Motor neuron (in vitro differentiated cells): ENCODE data around the gene SUMO4. TPM values are rescaled to one million over a fixed set of nuclear protein-coding genes. Genes with fewer than 3 reads are reported as not detected.
"Not testable (repeated sequence)": the region's sequence is repeated elsewhere in the genome, so short reads cannot be mapped to it uniquely, and the experiment has no call there.

ENCODE experiments used
- ATAC-seq, 8 experiments: fragments of 200-7000 bp; cut with Tn5 transposase; replicated peaks in 6 of 8; 2 replicates each; pipeline ENCODE4 v1.8.0; 2021; ENCODE audit warnings: mild to moderate bottlenecking in 8 of 8, moderate library complexity in 8 of 8
- H3K27ac ChIP-seq, 2 donors: fragments of 250-450 bp; sonication (Bioruptor Pico); 2 replicates each; pipeline ENCODE4 v1.9.0; 2021; ENCODE audit warnings: antibody characterized with exemption in 2 of 2, mild to moderate bottlenecking in 2 of 2, moderate library complexity in 1 of 2
- H3K4me1 ChIP-seq, 2 donors: fragments of 250-450 bp; sonication (Bioruptor Pico); replicated peaks in 1 of 2; 2 replicates each; pipeline ENCODE4 v1.6.1; 2021; ENCODE audit warnings: antibody characterized with exemption in 2 of 2, mild to moderate bottlenecking in 2 of 2, moderate library complexity in 1 of 2
- H3K4me3 ChIP-seq, 5 donors: fragments of 250-450 bp; sonication (Bioruptor Pico); 2 replicates each; pipeline ENCODE4 v1.9.0; 2021; ENCODE audit warnings: antibody characterized with exemption in 5 of 5, mild to moderate bottlenecking in 5 of 5, moderate library complexity in 4 of 5
- WGBS, 10 experiments: fragments of 450-650 bp; shearing (Covaris generic); methylation state at CpG; one replicate each; pipeline ENCODE4 v1.0.0; 2022; 5-methylcytosine and 5-hydroxymethylcytosine counted together
- in situ Hi-C, 9 experiments: fragments of 400-800 bp; cut with MboI; loops; one replicate each; pipeline ENCODE4 v1.15.0; 2021; ENCODE audit warnings: low sequenced_read_pairs in 9 of 9, low pct_unique_long_range_greater_than_20kb in 2 of 9; ENCODE audit not compliant: unreplicated experiment in 9 of 9
- total RNA-seq, 8 experiments: library from RNA; unstranded; fragments of 300-600 nt; gene quantifications; 2 replicates each; pipeline versions ENCODE4 v1.2.3 to v1.2.4, GENCODE V29; 2022

SUMO4 gene
- total RNA-seq, 8 experiments from 2014 or later: 0.92 to 5.4 (median 1.8) TPM

DNA sequence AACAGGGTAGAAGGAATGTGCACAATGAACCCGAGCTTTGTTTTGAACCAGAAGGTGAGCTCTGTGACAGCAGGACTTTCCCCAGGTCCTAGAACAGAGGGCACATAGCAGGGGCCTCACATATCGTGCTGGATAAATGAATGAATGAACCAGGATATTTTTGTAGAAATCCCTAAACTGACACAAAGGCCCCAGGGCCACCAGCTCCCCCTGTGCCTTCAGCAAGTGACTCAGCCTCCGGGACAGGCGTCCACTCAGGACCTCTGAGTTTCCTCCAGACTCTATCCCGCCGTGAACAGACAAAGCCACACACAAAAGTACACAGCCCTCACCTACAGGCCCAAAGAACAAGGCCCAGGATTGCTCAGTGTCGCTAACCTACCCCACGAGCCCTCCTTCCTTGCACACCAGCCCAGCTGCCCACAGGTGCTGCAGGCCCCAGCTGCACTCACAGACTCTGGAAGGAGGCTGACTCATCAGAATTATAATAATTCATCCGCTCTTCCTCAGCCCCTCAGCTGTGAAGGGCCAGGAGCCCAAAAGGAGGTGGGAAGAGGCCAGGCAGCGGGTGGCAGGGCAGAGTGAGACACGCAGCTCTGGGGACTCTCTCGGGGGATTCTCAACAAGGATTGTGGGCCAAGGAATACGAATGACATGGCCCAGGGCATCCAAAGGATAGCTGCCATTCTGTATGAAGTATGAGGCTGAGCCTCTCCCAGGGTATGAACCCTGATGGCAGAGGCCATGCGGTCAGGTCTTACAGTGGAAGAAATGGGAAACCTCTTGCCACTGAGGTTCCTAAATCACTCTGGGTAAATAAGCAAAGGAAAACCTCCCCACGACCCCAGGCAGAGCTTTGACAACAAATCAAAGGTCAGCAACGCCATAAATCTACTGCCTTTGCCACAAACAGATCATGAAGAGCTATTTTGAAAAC lies 40.9 kb downstream of the SUMO4 start:
- peak; percentile 82 to 98 (median 97) for ATAC-seq
- peak overlapping the region; percentile 53 to 54 for H3K27ac ChIP-seq
- 0 to 94% (median 65%) methylated on average over 1 to 13 of the region's 16 CpGs for WGBS, 10 experiments
- H3K4me1 ChIP-seq: peaks cover 15 to 24% of the 10 kb centered on the region in 2 donors
- in situ Hi-C loops: loop anchor here in 5 of 9 experiments (25.0 kb wide), 2 partner anchors 354 to 404 kb away; no protein-coding TSS in a partner anchor
- H3K4me3 ChIP-seq: no peak overlapping the region

DNA sequence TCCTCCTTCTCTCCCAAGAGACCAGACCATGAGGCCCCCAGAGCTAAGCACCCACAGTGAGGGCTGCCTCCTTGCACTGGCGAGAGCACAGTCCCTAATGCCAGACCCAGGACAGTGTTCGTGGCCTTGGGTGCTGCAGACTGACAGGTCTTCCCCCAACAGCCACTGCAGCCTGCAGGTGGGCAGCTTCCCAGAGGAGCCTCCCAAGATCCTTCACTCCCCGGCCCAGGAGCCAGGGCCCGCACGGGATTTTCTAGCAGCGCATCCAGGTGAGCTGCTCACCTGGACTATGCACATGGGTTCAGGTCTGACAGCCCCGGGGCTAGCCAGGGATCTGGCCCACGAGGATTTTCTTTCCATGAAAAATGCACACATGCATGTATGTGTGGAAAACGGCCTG lies 41.7 kb downstream of the SUMO4 start:
- WGBS, 10 experiments: 0 to 100% (median 78%) methylated on average over 1 to 8 of the region's 9 CpGs; no CpG with 5 or more reads in 3 of the 10 experiments
- Histone ChIP-seq H3K4me3 (no peak overlapping the region), H3K4me1 (peaks cover 15 to 24% of the 10 kb centered on the region in 2 donors), H3K27ac (peak overlapping the region; percentile 53 to 54)
- in situ Hi-C loops: loop anchor here in 5 of 9 experiments (25.0 kb wide), 2 partner anchors 354 to 404 kb away; no protein-coding TSS in a partner anchor
- peak in 3 of 8 experiments; percentile 2 to 26 (median 16) for ATAC-seq

DNA sequence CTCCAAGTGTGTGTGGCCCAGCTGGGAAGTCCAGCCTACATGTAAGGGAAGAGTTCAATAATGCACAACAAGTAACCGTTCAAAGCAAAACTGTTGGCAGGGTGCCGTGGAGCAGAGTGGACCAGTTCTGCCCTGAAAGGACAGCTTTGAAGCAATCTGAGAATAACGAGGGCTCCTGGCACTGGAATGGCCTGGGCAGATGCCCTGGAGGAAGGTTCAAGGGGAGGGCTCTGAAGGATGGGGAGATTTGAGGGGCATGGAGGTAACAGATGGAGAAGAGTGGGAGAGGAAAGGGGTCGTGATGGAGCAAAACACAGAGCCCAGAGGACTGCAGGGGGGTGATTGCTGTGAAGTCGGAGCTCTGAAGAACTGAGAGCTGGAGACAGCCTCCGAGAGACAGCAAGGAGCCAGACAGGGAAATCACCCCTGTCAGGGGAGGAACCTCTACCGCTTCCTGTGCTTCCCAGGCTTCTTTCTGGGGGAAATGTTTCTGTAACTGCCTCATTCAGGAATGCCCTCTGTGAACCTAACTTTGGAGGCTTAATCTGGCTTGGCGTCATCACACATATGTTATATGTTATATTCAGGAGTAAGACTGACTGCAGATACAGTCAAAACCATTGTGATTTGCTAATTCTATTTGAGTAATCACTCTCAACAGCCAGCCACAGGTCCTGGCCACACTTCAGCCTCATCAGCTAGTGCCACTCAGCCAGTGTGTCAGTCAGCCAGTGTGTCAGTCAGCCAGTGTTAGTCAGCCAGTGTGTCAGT lies 43.5 kb downstream of the SUMO4 start:
- WGBS, 10 experiments: 20 to 88% (median 79%) methylated on average over 1 to 8 of the region's 8 CpGs; no CpG with 5 or more reads in 2 of the 10 experiments
- ATAC-seq: no peak

DNA sequence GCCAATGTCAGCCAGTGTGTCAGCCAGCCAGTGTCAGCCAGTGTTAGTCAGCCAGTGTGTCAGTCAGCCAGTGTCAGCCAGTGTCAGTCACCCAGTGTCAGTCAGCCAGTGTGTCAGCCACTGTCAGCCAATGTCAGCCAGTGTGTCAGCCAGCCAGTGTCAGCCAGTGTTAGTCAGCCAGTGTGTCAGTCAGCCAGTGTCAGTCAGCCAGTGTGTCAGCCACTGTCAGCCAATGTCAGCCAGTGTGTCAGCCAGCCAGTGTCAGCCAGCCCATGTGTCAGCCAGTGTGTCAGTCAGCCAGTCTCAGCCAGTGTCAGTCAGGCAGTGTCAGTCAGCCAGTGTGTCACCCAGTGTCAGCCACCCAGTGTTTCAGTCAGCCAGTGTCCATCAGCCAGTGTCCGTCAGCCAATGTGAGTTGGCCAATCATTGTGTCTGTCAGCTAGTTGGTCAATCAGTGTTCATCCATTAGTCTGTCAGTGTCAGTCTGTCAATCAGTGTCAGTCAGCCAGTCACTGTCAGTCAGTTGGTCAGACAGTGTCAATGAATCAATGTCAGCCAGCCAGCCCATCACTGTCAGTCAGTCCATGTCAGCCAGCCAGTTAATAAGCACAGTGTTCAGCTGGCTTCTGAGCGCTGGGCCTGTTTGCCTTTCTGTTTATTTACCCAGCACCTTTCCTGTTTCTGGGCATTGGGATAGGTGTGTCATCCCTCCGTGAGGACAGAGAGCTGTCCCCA lies 44.5 kb downstream of the SUMO4 start:
- ATAC-seq: not testable (repeated sequence)
- 80 to 100% (median 90%) methylated on average over 1 to 3 of the region's 3 CpGs; no CpG with 5 or more reads in 6 of the 10 experiments for WGBS, 10 experiments
- in situ Hi-C loops: loop anchor here in 5 of 9 experiments (25.0 kb wide), 2 partner anchors 357 to 407 kb away; no protein-coding TSS in a partner anchor

More for the DNA sequence above, 43.5 kb downstream of the SUMO4 start:
- in situ Hi-C loops: loop anchor here in 5 of 9 experiments (25.0 kb wide), 2 partner anchors 356 to 406 kb away; no protein-coding TSS in a partner anchor
- no peak overlapping the region for H3K27ac ChIP-seq
- no peak overlapping the region for H3K4me3 ChIP-seq
- peaks cover 15 to 24% of the 10 kb centered on the region in 2 donors for H3K4me1 ChIP-seq

DNA sequence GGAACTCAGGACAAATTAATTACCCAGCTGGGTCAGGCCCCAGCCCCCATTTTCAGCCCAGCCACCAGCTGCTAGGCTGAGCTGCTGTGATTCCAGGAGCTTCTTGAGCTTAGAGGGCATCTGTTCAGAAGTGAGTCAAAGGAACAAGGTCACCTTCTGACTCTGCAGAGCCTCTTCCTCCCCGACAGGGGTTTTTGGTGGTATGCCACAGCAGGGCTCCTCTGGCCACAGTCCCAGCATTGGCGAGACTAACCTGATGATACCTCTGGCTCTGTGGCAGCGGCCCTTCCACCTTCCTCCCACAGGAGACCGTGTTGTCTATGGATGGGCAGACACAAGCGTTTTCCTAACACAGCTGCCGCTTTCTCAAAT lies 45.0 kb downstream of the SUMO4 start:
- WGBS, 10 experiments: 40 to 85% methylated on average over 1 to 4 of the region's 6 CpGs; no CpG with 5 or more reads in 8 of the 10 experiments
- in situ Hi-C loops: loop anchor here in 5 of 9 experiments (25.0 kb wide), 2 partner anchors 358 to 408 kb away; no protein-coding TSS in a partner anchor
- ATAC-seq: no peak
- Histone ChIP-seq H3K4me3 (no peak overlapping the region), H3K4me1 (peaks cover 15 to 20% of the 10 kb centered on the region in 2 donors), H3K27ac (no peak overlapping the region)

More for the DNA sequence above, 44.5 kb downstream of the SUMO4 start:
- H3K4me3 ChIP-seq, H3K27ac ChIP-seq: not testable (repeated sequence)
- H3K4me1 ChIP-seq: peaks cover 15 to 24% of the 10 kb centered on the region in 2 donors

DNA sequence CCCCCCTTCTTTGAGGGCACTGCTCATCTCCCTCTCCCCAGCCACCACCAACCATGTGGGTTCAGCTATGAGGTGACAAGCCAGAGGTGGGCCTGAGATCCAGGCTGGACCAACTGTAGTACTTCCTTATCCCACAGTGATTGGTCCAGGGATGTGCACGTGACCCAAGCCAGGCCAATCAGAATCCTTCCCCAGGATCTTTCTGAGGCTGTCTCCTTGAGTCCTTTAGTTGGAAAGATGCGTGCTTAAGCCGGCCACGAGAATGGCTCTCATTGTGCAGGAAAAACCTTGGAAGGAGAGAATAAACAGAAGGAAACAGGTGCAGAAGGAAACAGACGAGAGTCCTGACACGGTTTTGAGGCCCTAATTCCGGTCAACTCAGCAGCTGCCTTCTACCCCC lies 45.5 kb downstream of the SUMO4 start:
- 40 to 100% (median 83%) methylated on average over 1 to 5 of the region's 7 CpGs; no CpG with 5 or more reads in 3 of the 10 experiments for whole genome bisulfite sequencing, 10 experiments
- H3K4me3 ChIP-seq: no peak overlapping the region
- in situ Hi-C loops: loop anchor here in 5 of 9 experiments (25.0 kb wide), 2 partner anchors 358 to 408 kb away; no protein-coding TSS in a partner anchor
- no peak for ATAC-seq
- H3K4me1 ChIP-seq: peaks cover 14 to 15% of the 10 kb centered on the region in 2 donors
- no peak overlapping the region for H3K27ac ChIP-seq

DNA sequence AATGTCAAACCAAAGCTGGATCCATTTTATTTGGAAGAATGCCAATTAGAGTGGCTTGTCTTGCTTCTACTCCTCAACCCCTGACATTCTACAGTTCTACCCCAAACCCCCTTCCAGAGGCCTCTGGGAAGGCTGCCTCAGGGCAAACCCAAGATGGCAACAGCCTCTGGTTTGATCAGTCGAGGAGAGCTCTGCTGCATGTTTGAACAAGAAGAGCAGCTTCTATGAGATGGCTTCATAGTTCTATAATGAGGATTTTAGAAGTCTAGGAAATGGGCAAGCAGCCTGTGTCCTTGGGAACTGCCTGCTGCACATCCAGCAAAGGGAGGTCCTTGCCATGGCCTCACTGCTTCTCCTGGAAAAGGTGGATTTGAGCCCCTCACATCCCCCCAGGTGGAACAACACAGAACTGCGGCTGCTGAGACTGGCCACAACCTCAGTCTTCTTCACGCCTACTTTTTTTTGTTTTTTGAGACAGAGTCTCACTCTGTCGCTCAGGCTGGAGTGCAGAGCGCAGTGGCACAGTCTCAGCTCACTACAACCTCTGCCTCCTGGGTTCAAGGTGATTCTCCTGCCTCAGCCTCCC lies 46.8 kb downstream of the SUMO4 start:
- in situ Hi-C loops: loop anchor here in 5 of 9 experiments (25.0 kb wide), 2 partner anchors 360 to 410 kb away; no protein-coding TSS in a partner anchor
- peaks cover under 1 to 2% of the 10 kb centered on the region in 2 donors for H3K4me1 ChIP-seq
- no peak for ATAC-seq
- 20 to 100% (median 60%) methylated on average over 1 to 4 of the region's 5 CpGs; no CpG with 5 or more reads in 3 of the 10 experiments for WGBS, 10 experiments
- H3K27ac ChIP-seq: no peak overlapping the region
- no peak overlapping the region for H3K4me3 ChIP-seq

DNA sequence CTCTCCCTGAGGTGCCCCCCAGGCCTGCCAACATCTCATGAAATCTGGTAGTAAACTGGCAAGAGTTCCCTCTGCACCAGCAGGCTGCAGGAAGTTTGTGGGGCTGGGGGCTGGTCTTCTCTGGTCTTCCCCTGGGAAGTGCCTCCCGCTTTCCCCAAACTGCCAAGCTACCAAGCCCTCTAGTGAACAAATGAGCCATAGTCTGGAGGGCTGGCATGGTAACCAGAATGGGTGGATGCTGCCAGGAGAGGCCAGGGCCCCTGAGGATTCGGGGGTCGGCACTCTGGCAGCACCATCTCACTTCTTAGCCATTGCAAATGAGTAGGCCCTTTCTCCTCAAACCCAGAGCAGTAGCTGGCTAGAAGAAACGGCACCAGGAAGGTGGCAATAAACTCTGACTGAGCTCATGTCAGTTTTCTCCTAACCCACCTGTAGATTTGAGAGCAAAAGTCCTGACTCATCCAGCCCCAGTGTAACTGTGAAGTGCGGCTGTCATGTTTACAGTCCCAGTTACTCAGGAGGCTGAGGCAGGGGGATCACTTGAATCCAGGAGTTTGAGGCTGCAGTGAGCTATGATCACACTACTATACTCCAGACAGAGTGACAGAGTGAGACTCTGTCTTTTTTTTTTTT lies 48.9 kb downstream of the SUMO4 start:
- Histone ChIP-seq H3K4me1 (no peaks in the 10 kb centered on the region), H3K4me3 (no peak overlapping the region), H3K27ac (no peak overlapping the region)
- no peak for ATAC-seq
- in situ Hi-C loops: loop anchor here in 5 of 9 experiments (25.0 kb wide), 2 partner anchors 362 to 412 kb away; no protein-coding TSS in a partner anchor
- 62 to 100% (median 82%) methylated on average over 1 to 4 of the region's 5 CpGs; no CpG with 5 or more reads in 7 of the 10 experiments for WGBS, 10 experiments

DNA sequence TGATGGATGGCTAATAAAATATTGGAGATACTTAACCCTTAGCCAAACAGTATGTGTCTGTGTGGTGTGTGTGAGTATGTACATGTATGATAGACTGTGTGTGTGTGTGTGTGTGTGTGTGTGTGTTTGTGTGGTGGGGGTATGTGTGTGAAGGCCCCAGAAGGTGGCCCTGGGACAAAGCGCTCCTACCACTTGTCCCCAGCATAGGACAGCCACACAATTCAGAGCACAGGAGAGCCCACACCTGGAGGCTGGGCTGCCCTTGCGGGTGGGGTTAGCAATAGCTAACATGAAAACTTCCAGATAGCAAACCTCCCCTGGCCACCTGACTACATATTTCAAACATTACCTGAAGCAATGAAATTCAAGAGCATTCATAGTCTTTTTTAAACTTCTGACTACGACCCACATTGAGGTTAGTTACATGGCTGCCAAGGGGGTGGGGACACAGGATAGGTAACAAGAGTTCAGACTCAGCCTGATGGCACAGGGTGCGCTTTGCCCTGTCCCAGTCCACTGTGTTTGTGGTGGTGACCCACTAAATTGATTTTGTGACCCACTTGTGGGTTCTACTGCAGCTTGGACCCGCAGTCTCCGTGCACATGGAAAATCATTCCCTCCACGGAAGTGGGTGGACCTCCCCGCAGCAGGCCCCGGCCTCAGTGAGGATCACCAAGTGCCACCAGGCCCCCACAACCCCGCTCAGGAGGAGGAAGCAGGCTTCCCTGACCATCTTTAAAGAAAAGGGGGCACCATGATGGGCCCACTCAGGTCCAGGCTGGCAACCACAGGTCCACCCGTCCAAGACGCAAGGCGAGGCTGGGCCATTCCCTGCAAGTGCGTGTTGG lies 50.0 kb downstream of the SUMO4 start:
- in situ Hi-C loops: loop anchor here in 5 of 9 experiments (25.0 kb wide), 2 partner anchors 363 to 413 kb away; no protein-coding TSS in a partner anchor
- H3K27ac ChIP-seq: no peak overlapping the region
- WGBS, 10 experiments: 85 to 100% (median 100%) methylated on average over 1 to 5 of the region's 14 CpGs; no CpG with 5 or more reads in 4 of the 10 experiments

More for the DNA sequence above, 50.0 kb downstream of the SUMO4 start:
- ATAC-seq: no peak
- Histone ChIP-seq H3K4me1 (no peaks in the 10 kb centered on the region), H3K4me3 (no peak overlapping the region)
